Stimulated activated CD8-positive, alpha-beta memory T cell treated with anti-CD3 and anti-CD28 coated beads, Interleukin-4, amount 100 ng/mL, for 1 hour (primary cell): Measurements from ENCODE around the gene CC2D1A.
A peak's percentile ranks its signal among the peaks of the same experiment; 100 is the strongest.

ENCODE experiments used
- DNase-seq, 2 donors: peaks; one replicate each; pipeline ENCODE4 v3.0.0-alpha.2; 2020; ENCODE audit warnings: low read depth in 2 of 2, low spot score in 1 of 2

Gene CC2D1A

DNA sequence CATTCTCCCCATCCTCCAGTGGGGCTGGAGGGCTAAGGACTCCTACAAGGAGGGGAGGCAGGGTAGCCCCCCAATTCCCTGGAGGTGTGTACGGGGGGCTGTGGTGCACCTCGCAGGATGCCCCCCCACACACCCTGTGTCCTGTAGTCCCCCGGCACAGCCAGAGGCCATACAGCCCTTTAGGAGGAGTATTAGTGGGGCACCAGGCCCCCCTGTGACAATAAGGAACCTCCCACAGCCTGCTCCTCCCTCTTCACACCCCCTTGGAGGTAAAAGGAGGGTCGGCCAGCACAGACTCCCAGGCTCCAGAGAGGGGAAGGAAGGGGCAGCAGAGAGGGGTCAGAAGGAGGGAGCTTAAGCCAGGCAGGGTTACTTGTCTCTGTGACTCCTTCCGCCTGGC lies 29.2 kb upstream of the CC2D1A start, which contains the start of gene NANOS3:
Gene NANOS3 (plus strand): TSS at position 301 of the 400 bp plus-strand sequence. CDS start 115 bp downstream, outside the sequence.
- no peak for DNase-seq

DNA sequence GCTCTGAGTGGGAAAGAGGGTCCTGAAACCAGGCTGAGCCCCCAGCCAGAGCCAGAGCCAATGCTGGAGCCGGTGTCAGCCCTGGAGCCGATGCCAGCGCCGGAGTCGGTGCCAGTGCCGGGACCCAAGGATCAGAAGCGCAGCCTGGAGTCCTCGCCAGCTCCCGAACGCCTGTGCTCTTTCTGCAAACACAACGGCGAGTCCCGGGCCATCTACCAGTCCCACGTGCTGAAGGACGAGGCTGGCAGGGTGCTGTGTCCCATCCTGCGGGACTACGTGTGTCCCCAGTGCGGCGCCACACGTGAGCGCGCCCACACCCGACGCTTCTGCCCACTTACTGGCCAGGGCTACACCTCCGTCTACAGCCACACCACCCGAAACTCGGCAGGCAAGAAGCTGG lies 28.7 kb upstream of the CC2D1A start:
- DNase-seq: no peak

- peak; percentile 96 to 98 for DNase-seq
These were observed 25.6 kb upstream of the CC2D1A start for GRCh38 chr19:13880059-13881043.

- DNase-seq: no peak
These were observed 24.7 kb upstream of the CC2D1A start for GRCh38 chr19:13881251-13881691.

- DNase-seq: no peak
These were observed 24.1 kb upstream of the CC2D1A start for GRCh38 chr19:13881692-13882418.

DNA sequence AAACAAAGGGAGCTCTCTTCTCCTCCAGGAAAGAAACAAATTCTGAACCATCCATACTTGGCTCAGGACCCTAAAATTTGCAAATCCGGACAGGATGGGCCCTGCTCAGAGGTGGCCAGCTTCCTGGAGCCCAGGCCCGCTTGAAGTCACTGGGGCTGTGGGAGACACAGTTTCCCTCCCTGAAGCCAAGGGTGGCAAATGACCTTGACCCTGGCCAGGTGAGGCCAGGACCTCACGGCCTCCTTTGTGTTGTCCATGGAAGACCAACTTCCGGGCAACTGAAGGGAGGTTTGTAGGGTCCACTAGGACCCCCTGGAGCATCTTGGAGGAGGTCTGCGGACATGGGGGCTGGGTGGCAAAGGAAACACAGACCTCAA lies 23.6 kb upstream of the CC2D1A start:
- no peak for DNase-seq

- no peak for DNase-seq
These were observed 23.2 kb upstream of the CC2D1A start for GRCh38 chr19:13882836-13883235.

DNA sequence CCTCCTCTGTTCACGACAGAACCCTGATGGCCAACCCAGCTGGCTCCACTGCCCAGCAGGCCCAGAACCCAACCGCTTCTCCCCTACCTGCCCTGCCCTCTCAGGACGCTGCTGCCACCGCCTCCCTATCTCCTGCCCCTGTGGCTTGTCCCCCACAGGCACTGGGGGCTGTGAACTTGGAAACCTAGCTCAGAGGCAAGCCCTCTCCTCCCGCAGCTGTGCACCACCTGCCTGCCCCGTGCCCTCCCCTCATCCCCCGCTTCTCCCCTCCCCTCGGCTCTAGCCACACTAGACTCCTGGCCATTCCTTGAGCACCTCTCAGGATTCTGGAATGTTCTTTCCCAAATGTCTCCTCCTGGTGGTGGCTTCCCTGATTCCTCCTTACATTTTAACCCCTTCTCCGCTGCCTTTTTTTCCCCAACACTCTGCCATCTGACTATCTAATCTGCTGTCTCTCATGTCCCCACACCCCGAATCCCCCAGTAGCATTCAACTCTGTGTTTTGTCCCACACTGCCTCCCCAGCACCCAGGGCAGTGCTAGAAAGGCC lies 22.4 kb upstream of the CC2D1A start:
- DNase-seq: no peak

DNA sequence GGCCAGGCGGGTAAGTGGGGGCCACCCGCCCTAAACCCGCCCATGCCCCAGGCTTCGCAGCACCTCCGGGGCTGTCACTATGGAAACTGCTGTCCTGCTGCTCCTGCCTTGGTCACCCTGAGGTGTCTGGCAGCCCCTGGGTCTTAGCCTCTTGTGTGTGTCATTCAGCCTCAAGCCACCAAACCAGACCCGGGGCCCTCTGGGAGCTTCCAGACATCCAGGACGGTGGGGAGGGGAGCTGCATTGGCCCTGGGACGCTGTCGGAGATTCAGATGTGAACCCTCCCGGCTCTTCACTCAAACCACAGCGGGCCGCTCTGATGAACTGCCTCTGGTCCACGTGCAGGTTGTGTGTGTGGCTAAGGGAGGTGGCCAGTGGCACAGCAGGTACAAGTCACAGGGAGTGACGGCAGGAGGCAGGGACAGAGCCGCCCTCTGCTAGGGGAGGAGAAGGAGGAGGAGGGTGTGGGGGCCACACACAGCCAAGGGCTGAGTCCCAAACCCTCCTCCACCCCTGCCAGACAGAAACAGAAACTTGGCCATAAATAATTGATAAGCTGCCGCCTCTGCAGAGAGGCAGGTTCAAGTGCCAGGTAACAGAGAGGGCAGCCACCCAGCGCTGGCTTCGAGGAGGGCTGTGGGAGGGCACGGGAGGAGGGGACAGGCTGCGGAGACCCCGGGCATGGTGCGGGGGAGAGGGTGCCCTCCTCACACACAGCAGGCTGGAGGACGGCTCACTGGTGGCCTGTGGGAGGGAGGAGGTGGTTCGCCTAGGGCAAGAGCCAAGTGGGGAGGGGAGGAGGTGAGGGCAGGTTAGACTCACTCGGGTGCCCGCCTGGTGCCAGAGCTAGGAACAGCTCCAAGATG lies 21.0 kb upstream of the CC2D1A start:
- DNase-seq: no peak

DNA sequence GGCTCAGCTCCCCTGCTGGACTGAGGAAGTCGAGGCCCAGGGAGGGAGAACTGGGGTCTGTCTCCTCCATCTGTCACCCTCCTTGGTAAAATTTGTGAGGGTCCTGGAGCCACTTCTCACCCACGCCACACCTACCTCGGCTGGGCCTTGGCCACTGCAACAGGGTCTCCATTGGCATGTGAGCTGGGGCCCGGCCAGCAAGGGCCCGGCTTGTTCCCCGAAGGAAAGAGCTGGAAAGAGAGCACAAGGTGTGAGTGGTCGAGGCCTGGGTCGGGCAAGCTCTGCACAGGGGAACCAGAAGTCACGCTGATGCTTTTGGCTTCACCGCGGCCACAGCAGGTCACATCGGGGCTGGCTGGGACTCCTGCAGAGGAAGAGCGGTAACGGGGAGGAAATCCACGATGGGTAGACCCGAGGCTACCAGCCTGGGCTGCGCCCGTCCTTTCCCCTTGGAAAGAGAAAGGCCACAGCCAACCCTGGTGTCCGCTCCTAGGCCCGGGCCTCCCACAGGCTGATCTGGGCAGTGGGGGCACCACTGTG lies 20.1 kb upstream of the CC2D1A start:
- no peak for DNase-seq

GRCh38 chr19:13887018-13887436 lies 19.0 kb upstream of the CC2D1A start:
- peak in 1 of 2 donors; percentile 36 for DNase-seq

GRCh38 chr19:13887517-13887916 lies 18.5 kb upstream of the CC2D1A start:
- no peak for DNase-seq

- no peak for DNase-seq
These were observed 17.7 kb upstream of the CC2D1A start for GRCh38 chr19:13888281-13888680.

- no peak for DNase-seq
These were observed 15.9 kb upstream of the CC2D1A start for GRCh38 chr19:13890136-13890535.

DNA sequence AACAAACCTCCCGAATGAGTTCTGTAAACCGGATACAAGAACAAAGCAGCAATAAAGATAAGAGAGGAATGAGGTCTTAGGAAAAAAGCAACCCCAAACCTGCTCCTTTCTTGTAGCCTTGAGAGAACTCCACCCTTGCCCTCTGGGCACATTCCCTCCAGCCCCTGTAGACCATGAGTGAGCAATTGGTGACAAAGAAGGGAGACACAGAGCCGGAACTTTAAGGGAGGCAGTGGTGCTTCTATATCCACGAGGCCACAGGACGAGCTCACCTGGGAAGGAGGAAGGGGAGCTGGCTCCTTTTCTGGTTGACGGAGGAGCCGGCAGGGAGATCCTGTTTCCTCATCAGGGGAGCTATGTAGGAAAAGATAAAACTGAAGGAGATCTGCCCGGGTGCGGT lies 13.1 kb upstream of the CC2D1A start:
- no peak for DNase-seq

DNA sequence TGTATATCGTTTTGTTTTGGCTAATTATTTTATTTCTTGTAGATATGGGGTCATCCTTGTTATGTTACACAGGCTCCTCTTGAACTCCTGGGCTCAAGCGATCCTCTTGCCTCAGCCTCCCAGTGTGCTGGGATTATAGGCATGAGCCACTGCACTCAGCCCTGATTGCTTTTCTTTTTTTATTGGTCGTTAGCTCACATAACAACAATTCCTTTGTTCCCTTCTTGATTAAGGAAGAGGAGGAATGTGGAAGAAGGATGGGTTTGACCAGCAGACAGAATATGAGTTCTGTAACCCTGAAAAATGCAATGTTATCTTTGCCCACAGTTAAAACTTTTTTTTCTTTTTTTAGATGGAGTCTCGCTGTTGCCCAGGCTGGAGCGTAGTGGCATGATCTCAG lies 11.4 kb upstream of the CC2D1A start:
- DNase-seq: no peak

DNA sequence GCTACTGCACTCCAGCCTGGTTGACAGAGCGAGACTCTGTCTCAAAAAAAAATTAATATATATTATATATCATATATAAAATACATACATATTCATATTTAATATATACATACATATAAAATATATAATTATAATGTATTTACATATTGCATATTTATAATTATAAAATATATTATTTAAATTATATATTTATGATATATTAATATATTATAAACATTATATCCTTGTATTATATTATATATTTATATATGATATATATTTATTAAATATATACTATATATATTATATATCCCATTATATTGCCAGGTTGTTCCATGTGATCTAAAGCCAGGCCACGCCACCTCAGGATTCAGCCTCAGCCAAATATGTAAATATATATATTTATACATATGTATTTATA lies 9.8 kb upstream of the CC2D1A start:
- DNase-seq: no peak

DNA sequence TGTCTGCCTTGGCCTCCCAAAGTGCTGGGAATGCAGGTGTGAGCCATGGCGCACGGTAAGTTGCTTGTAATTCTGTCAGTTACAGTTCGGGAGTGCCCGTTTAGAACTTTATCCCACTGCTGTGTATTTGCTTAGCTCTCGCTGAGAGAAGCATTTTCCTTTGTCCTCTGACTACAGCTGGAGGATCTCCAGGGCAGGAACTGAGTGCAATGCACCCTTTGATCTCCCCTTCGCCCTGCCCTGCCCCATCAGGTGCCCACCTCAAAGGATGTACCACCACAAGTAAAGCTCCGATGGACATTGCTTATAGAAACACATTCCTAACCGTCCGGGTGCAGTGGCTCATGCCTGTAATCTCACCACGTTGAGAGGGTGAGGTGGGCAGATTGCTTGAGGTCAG lies 6.6 kb upstream of the CC2D1A start:
- no peak for DNase-seq

GRCh38 chr19:13899912-13900584 lies 6.0 kb upstream of the CC2D1A start:
- DNase-seq: no peak

- DNase-seq: no peak
These were observed 2.9 kb upstream of the CC2D1A start for GRCh38 chr19:13902993-13903555.
